ENCODE measurements around the gene NFATC3.

Gene NFATC3

DNA sequence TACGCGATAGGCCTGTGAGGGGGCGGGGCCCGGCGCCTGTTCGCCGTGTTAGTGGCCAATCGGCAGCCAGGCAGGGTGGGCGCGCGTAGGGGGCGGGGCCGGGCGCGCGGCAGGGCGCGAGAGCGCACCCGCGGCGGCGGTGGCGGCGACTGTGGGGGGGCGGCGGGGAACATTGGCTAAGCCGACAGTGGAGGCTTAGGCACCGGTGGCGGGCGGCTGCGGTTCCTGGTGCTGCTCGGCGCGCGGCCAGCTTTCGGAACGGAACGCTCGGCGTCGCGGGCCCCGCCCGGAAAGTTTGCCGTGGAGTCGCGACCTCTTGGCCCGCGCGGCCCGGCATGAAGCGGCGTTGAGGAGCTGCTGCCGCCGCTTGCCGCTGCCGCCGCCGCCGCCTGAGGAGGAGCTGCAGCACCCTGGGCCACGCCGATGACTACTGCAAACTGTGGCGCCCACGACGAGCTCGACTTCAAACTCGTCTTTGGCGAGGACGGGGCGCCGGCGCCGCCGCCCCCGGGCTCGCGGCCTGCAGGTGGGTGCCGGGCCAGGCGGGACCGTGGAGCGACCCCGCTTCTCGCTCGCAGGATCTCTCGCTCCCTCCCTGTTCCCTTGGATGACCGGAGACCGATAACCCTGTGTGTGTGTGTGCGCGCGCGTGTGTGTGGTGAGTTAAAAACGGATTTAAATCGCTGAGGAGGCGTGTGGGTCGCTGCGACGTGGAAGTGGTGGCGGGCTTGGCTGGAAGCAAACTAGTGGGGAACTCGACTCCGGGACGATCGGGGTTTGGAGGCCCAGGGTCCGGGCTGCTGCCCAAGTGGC lies at the start of gene NFATC3:
Gene NFATC3, plus strand, starts transcription at position 112 of the 813 bp plus-strand sequence. Its CDS starts 312 bp downstream, at position 424.
- DNase-seq = peak; percentile 71

DNA sequence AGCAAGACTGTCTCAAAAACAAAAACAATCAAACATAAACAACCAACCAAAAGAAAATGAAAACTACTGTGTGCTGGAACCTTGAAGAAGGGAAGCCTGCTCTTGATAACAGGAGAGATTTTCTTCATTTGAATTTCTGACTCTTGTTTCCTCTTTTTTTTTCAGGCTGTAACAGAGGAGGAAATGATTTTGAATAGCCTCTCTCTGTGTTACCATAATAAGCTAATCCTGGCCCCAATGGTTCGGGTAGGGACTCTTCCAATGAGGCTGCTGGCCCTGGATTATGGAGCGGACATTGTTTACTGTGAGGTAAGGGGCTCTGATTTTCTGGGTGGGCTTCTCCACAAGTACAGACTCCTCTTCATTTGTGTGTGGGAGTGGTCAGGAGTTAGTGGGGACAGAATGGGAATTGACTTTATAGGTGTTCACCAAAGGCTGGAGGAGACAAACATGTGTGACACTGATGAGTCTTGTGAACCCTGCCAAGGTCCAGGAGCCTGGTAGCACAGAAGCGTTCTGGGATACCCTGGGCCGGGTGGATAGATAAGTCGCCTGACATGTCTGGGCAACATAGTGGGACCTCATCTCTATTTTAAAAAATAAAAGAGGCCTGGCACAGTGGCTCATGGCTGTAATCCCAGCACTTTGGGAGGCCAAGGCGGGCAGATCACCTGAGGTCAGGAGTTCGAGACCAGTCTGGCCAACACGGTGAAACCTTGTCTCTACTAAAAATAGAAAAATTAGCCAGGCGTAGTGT lies 47.2 kb upstream of the NFATC3 start:
- DNase-seq = no peak

DNA sequence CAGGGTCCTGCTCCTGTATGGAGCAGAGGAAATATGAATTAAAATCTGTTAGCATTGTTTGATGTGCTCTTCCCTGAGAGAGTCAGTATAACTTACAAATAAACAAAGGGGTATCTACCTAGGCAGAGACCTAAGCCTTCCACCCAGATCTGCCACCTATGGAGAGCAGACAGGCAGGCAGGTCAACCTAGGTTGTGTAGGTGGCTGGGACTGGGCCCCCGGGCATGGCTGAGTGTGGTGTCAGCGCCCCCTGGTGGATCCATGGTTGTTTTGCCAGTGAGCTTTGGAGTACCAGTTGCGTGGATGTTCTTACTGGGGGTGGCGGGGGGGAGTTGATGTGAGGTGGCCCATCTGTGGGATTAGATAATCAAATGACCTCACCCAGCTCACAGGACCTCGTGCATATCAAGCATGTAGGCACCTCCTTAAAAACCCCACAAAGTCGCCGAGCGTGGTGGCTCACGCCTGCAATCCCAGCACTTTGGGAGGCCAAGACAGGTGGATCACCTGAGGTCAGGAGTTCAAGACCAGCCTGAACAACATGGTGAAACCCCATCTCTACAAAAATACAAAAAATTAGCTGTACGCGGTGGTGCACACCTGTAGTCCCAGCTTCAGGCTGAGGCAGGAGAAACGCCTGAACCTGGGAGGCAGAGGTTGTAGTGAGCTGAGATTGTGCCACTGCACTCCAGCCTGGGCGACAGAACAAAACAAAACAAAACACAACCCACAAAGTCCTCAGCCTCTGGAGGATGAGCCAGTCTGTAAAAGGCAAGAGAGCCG lies 44.5 kb upstream of the NFATC3 start:
- DNase-seq = no peak

DNA sequence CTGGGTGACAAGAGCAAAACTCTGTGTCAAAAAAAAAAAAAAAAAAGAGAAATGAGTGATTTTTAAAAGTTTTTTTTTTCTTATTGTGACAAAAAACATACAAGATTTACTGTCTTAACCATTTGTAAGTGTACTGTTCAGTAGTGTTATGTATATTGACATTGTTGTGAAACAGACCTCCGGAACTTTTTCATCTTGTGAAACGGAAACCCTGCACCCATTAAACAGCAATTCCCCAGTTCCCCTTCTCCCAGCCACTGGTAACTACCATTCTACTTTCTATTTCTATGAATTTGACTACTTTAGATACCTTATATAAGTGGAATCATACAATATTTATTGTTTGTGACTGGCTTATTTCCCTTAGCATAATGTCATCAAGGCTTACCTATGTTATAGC lies 43.4 kb upstream of the NFATC3 start:
- no peak for DNase-seq

GRCh38 chr16:68046106-68046505 lies 39.1 kb upstream of the NFATC3 start:
- no peak for DNase-seq

DNA sequence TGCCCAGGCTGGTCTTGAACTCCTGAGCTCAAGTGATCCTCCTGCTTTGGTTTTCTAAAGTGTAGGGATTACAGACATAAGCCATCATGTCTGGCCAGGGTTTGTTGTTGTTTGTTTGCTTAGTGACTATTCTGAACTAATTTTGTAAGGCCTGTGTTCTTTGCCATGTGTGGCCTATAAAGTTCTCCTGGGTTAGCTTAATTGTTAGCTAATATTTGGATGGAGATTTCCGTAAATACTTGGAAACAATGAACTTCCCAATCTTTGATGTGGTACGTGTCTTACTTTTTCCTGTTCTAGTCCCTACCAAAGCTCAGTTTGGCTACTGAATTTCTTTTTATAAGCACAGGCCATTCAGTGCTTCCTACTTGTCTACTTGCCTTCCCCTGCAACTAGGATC lies 37.2 kb upstream of the NFATC3 start:
- no peak for DNase-seq

GRCh38 chr16:68049449-68049848 lies 35.7 kb upstream of the NFATC3 start:
- DNase-seq = no peak

- DNase-seq = no peak
Measured at GRCh38 chr16:68055395-68055794, 29.8 kb upstream of the NFATC3 start.

GRCh38 chr16:68059804-68060203 lies 25.4 kb upstream of the NFATC3 start:
- DNase-seq = no peak

DNA sequence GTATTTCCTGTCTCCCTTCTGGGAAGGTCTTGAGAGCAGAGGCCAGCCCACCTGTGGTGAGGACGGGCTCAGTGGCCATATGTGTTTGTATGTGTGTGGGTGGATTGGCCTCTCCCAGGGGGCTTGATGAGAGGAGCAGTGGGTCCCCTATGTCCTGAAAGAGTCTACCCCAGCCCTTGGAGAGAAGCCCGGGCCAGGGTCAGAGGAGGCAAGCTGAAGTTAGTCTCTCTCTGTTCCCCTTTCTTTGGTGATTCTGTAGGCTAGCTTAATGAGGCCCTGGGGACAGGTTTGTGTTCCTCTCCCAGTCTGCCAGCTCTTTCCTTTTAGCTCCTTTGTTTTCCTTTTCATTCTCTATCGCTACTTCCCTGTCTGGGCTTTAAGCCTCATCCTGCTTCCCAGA lies 23.8 kb upstream of the NFATC3 start:
- DNase-seq = no peak

GRCh38 chr16:68062910-68063393 lies 22.2 kb upstream of the NFATC3 start:
- DNase-seq = no peak

DNA sequence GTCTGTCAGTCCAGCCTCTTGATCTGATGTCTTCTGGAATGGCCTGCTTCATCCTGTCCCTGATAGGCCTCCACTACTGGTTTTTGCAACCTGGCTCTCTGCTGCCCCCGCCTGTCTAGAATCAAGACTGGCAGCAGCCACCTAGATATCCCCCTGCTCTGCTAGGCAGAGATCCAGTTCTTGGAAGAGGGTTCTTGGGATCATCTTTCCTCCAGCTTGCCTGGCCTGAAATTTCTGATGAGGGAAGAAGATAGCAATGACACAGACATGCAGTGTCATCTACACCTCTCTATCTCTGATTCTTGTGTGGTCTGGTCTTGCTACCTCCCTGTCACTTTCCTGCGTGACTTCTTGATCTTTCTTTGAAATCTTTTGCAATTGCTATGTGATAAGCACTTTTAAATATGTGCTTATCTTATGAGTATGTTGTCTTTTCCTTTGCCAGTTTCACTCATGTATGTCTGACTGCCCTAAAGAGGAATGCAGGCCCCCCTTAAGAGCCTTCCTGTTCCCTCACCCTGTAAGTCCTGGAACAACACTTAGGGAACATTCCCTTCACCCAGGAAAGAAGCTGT lies 20.3 kb upstream of the NFATC3 start:
- DNase-seq = no peak

GRCh38 chr16:68065716-68066305 lies 19.4 kb upstream of the NFATC3 start:
- DNase-seq = no peak

- DNase-seq = no peak
Measured at GRCh38 chr16:68066763-68067162, 18.4 kb upstream of the NFATC3 start.

DNA sequence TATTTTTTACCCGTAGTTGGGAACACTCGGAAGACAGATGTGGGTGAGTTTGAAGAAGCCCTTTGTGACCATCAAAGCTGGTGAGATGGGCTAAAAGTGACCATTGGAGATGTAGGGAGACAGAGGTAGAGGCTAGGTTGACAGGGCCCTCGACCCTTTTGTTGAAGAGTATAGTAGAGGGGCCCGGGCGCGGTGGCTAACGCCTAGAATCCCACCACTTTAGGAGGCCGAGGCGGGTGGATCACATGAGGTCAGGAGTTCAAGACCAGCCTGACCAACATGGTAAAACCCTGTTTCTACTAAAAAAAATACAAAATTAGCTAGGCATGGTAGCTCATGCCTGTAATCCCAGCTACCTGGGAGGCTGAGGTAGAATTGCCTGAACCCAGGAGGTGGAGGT lies 16.2 kb upstream of the NFATC3 start:
- no peak for DNase-seq

- no peak for DNase-seq
Measured at GRCh38 chr16:68069511-68070248, 15.5 kb upstream of the NFATC3 start.

DNA sequence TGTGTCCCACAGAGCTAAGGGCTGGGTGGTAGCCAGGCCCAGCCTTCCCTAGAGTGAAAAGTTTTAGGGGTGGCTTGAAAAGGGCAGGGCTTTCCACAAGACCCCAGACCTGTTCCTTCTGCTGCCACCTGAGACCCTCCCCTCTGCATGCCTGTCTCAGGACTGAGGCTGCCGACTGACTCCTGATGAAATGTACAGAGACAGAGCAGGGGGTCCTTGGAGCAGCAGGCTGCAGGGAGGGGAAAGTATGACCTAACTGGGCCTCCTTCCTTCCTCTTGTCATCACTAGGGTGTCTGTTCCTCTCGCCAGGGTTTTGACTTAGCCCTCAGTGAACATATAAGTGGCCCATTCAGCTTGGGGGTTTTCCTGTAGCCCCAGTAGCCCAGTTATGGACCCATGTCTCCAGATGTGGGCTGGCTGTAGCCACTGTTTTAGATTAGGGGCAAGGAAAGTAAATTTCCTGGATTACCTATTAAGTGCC lies 14.9 kb upstream of the NFATC3 start:
- no peak for DNase-seq

- DNase-seq = no peak
Measured at GRCh38 chr16:68070806-68071517, 14.2 kb upstream of the NFATC3 start.

- no peak for DNase-seq
Measured at GRCh38 chr16:68071518-68071901, 13.7 kb upstream of the NFATC3 start.

DNA sequence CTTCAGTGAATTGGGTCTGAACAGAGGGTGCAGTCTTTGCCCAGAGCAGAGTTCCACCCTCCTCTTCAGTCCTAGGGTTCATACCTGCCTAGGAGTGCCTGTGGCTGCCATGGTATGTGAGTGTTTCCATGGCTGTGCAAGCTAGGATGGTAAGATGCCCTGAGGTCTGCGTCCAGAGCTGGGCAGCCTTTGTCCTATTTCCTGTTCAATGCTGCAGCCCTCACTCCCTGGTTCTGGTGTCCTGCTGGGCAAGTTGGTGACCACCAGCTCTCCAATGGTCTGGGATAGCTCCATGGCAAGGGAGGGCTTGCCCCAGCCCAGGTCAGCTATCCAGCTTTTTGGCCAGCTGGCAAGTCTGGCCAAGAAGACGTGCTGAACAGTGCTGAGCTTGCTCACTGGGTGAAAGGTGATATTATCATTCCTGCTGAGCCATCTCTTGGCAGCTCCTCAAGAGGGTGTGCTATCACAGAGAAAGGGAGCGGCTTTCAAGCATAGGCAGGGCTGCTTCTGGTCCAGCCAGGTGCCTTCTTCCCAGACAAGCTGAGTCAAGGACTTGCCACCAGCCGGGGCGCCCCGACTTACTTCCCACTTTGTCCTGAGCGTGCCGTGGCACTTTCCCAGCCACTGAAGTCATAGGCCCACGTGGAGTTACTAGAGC lies 13.0 kb upstream of the NFATC3 start:
- DNase-seq = no peak
